SK-N-SH (cell line): ENCODE data around the gene PTTG1IP. TPM values are rescaled to one million over a fixed set of nuclear protein-coding genes. Genes with fewer than 3 reads are reported as not detected.

Experiments
- CTCF ChIA-PET: fragments of 300-600, 350-600 bp; formaldehyde crosslinking; extraction: SDS; loops from one replicate; lab custom pipeline; 2021; lab: Yijun Ruan, JAX
- POLR2A ChIA-PET: fragments of 350-600 bp; sonication (Branson Sonifier 250); formaldehyde crosslinking; extraction: SDS; loops from one replicate; lab custom pipeline; 2020; ENCODE audit warnings: antibody characterized with exemption, inconsistent platforms; lab: Yijun Ruan, JAX
- DNase-seq: peaks from one replicate; pipeline ENCODE4 v3.0.0; 2012
- H2AFZ ChIP-seq: fragments of 200-600 bp; sonication (generic); 2 replicates; pipeline ENCODE4 v1.8.1; 2016; ENCODE audit warnings: antibody characterized with exemption, mild to moderate bottlenecking, low read depth
- H3F3A ChIP-seq: fragments of 200-600 bp; sonication (generic); replicated peaks from 2 replicates; pipeline ENCODE3; 2016; ENCODE audit warnings: antibody characterized with exemption, mild to moderate bottlenecking; ENCODE audit not compliant: insufficient read depth
- H3K27ac ChIP-seq, 2 experiments: fragments of 200-500 bp in 1 of 2; fragments of 200-600 bp in 1 of 2; sonication (Bioruptor generic) in 1 of 2; sonication (generic), shearing (Covaris generic) in 1 of 2; 2 replicates each; pipeline versions ENCODE4 v1.5.1 to v1.6.1; 2014 to 2016; ENCODE audit warnings: low read depth in 2 of 2, inconsistent platforms in 1 of 2, low read length in 1 of 2, mild to moderate bottlenecking in 1 of 2, mixed read lengths in 1 of 2
- H3K27me3 ChIP-seq: fragments of 200-600 bp; sonication (generic), shearing (Covaris generic); 2 replicates; pipeline ENCODE4 v1.6.1; 2016; ENCODE audit warnings: mixed run types; ENCODE audit not compliant: insufficient read depth
- H3K36me3 ChIP-seq, 2 experiments: fragments of 200-500 bp in 1 of 2; fragments of 200-600 bp in 1 of 2; sonication (Bioruptor generic) in 1 of 2; sonication (generic) in 1 of 2; replicated peaks in 1 of 2; 2 replicates each; pipeline versions ENCODE3 to v1.5.1; 2014 to 2016; ENCODE audit warnings: low read length in 1 of 2, mild to moderate bottlenecking in 1 of 2; ENCODE audit not compliant: insufficient read depth in 2 of 2, control insufficient read depth in 1 of 2
- H3K4me1 ChIP-seq, 2 experiments: fragments of 200-500 bp in 1 of 2; fragments of 200-600 bp in 1 of 2; sonication (Bioruptor generic) in 1 of 2; sonication (generic), shearing (Covaris generic) in 1 of 2; 2 replicates each; pipeline versions ENCODE4 v1.5.1 to v1.6.1; 2014 to 2016; ENCODE audit warnings: low read depth in 1 of 2, low read length in 1 of 2, mixed run types in 1 of 2; ENCODE audit not compliant: insufficient read depth in 2 of 2, control insufficient read depth in 1 of 2
- H3K4me2 ChIP-seq: fragments of 200-600 bp; sonication (generic), shearing (Covaris generic); 2 replicates; pipeline ENCODE4 v1.6.1; 2017; ENCODE audit warnings: mixed run types
- H3K4me3 ChIP-seq, 2 experiments: fragments of 200-500 bp in 1 of 2; fragments of 200-600 bp in 1 of 2; sonication (Bioruptor generic) in 1 of 2; sonication (generic), shearing (Covaris generic) in 1 of 2; 2 replicates each; pipeline versions ENCODE4 v1.5.1 to v1.8.1; 2014 to 2016; ENCODE audit warnings: low read depth in 2 of 2, inconsistent platforms in 1 of 2, low read length in 1 of 2, mild to moderate bottlenecking in 1 of 2, mixed read lengths in 1 of 2, moderate library complexity in 1 of 2
- H3K79me2 ChIP-seq: fragments of 200-600 bp; sonication (generic); 2 replicates; pipeline ENCODE4 v1.8.1; 2017; ENCODE audit warnings: mild to moderate bottlenecking; ENCODE audit not compliant: insufficient read depth
- H3K9ac ChIP-seq: fragments of 200-600 bp; sonication (generic); 2 replicates; pipeline ENCODE4 v1.6.1; 2017; ENCODE audit warnings: mixed run types
- H3K9me2 ChIP-seq: fragments of 200-600 bp; sonication (generic); 2 replicates; pipeline ENCODE4 v1.6.1; 2017; ENCODE audit warnings: mixed run types
- H3K9me3 ChIP-seq: fragments of 200-600 bp; sonication (generic); 2 replicates; pipeline ENCODE4 v1.6.1; 2017; ENCODE audit warnings: mixed run types, mild to moderate bottlenecking, moderate library complexity
- H4K20me1 ChIP-seq: fragments of 200-600 bp; sonication (generic); 2 replicates; pipeline ENCODE4 v1.6.1; 2017; ENCODE audit warnings: mild to moderate bottlenecking, mixed run types; ENCODE audit not compliant: insufficient read depth
- ELF1 ChIP-seq: IDR thresholded peaks from 2 replicates; pipeline ENCODE4 v1.4.0; 2012
- EZH2phosphoT487 ChIP-seq: fragments of 200-600 bp; sonication (generic); IDR thresholded peaks from 2 replicates; pipeline ENCODE4 v1.6.1; 2017; ENCODE audit warnings: low read depth, mixed run types, mild to moderate bottlenecking, antibody characterized with exemption, moderate library complexity, borderline replicate concordance
- FOXM1 ChIP-seq: IDR thresholded peaks from 2 replicates; pipeline ENCODE4 v1.4.0; 2012; ENCODE audit warnings: low read depth, mild to moderate bottlenecking
- GATA2 ChIP-seq: sonication (generic); formaldehyde crosslinking; IDR thresholded peaks from 2 replicates; pipeline ENCODE4 v1.5.0; 2020; ENCODE audit warnings: mild to moderate bottlenecking, missing genetic modification reagents
- JUND ChIP-seq: IDR thresholded peaks from 2 replicates; pipeline ENCODE4 v1.4.0; 2012
- MAX ChIP-seq: IDR thresholded peaks from 2 replicates; pipeline ENCODE4 v1.4.0; 2012; ENCODE audit warnings: low read depth
- MXI1 ChIP-seq: IDR thresholded peaks from 2 replicates; pipeline ENCODE4 v1.6.1; 2012; ENCODE audit warnings: mild to moderate bottlenecking, low read depth, low read length, improper control_type of control experiment
- POLR2AphosphoS5 ChIP-seq: IDR thresholded peaks from 2 replicates; pipeline ENCODE4 v1.6.1; 2012; ENCODE audit warnings: low read depth, low read length
- TEAD4 ChIP-seq: IDR thresholded peaks from 2 replicates; pipeline ENCODE4 v1.4.0; 2012; ENCODE audit warnings: mild to moderate bottlenecking, borderline replicate concordance; ENCODE audit not compliant: insufficient read depth
- YY1 ChIP-seq: IDR thresholded peaks from 2 replicates; pipeline ENCODE4 v1.4.0; 2012; ENCODE audit warnings: low read depth, mild to moderate bottlenecking
- WGBS: methylation state at CpG from one replicate; pipeline ENCODE4 v1.1.6; 2017; ENCODE audit warnings: low lambda C conversion rate; 5-methylcytosine and 5-hydroxymethylcytosine counted together
- polyA plus RNA-seq, 3 experiments: library from polyadenylated mRNA; depleted of rRNA; stranded (reverse); fragments of >200 nt; gene quantifications; 2 replicates each; pipeline ENCODE4 v1.2.3, GENCODE V29; 2012
- TF ChIP-seq, protein P1 (sequence below): fragments of 150-350 bp; IDR thresholded peaks from 2 replicates; pipeline ENCODE4 v1.6.1; 2016; ENCODE audit warnings: mild to moderate bottlenecking, low read depth, low read length
- TF ChIP-seq, protein P2 (sequence below): IDR thresholded peaks from 2 replicates; pipeline ENCODE4; 2012
- TF ChIP-seq, protein P3 (sequence below): fragments of 150-350 bp; IDR thresholded peaks from 2 replicates; pipeline ENCODE4 v1.6.1; 2017; ENCODE audit warnings: antibody characterized with exemption, low read length, low read depth, borderline replicate concordance

PTTG1IP gene
- polyA plus RNA-seq, 1 of the 3 experiments (the other 2 are of a cell fraction) = 171 TPM

GRCh38 chr21:44902268-44903049 lies 29.0 kb upstream of the PTTG1IP start:
- no peak for DNase-seq
- Histone ChIP-seq H4K20me1 (no peaks in the 10 kb centered on the region), H3K4me2 (no peak overlapping the region), H3K79me2 (no peaks in the 10 kb centered on the region), H3K4me1 (no peaks in the 10 kb centered on the region), H3K36me3 (no peaks in the 10 kb centered on the region), H3K27ac (no peak overlapping the region), H3K9ac (no peak overlapping the region), H3K27me3 (peaks cover 8% of the 10 kb centered on the region; the same call in 1 of the 2 replicates), H3K9me2 (no peaks in the 10 kb centered on the region), H3F3A (peaks cover 7% of the 10 kb centered on the region), H2AFZ (no peak overlapping the region), H3K9me3 (no peaks in the 10 kb centered on the region), H3K4me3 (no peak overlapping the region)
- no peak for TF ChIP-seq FOXM1
- TF ChIP-seq JUND = no peak
- TF ChIP-seq MAX = no peak
- no peak for TF ChIP-seq EZH2phosphoT487
- TF ChIP-seq, protein P1, sequence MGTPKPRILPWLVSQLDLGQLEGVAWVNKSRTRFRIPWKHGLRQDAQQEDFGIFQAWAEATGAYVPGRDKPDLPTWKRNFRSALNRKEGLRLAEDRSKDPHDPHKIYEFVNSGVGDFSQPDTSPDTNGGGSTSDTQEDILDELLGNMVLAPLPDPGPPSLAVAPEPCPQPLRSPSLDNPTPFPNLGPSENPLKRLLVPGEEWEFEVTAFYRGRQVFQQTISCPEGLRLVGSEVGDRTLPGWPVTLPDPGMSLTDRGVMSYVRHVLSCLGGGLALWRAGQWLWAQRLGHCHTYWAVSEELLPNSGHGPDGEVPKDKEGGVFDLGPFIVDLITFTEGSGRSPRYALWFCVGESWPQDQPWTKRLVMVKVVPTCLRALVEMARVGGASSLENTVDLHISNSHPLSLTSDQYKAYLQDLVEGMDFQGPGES = no peak
- no peak for TF ChIP-seq TEAD4
- no peak for TF ChIP-seq ELF1
- no peak for TF ChIP-seq GATA2 (CRISPR knock-in tag)
- 83% methylated on average over 30 of the region's 30 CpGs for WGBS
- POLR2A ChIA-PET = no interaction called here
- CTCF ChIA-PET = interaction anchor here (1.2 kb wide), 1 partner anchor 7 kb away, joined by 4 read pairs; no protein-coding TSS in a partner anchor

DNA sequence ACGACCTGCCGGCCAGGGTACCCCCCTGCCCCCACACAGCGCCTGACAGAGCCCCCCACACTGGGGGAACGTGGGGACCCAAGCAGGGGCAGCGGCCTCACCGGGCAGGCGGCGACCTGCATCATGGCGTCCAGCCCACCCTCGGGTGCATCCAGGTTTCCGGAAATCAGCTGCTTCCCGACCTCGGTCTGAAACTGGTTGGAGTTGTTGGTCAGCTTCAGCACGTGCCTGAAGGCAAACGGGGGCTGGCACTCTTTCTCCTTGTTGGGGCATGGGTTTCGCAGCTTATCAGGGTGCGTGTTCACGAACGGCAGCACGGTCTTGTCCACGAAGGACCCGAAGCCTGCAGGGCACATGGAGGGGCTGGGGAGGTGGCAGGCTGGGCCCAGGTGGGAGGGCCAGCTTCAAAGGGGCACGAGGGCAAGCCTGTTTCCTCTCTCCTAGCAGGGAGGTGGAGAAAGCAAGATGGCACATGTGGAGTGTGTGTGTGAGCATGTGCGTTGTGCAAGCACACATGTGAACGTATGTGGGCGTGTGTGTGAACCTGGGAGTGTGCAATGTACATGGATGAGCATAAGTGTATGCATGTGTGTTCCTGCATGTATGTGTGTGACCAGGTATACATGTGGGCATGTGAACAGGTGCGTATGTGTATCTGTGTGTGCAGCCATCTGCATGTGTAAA lies 28.0 kb upstream of the PTTG1IP start:
- no peak for DNase-seq
- H3K36me3 ChIP-seq = no peaks in the 10 kb centered on the region
- H4K20me1 ChIP-seq = no peaks in the 10 kb centered on the region
- no peaks in the 10 kb centered on the region for H3K9me3 ChIP-seq
- H2AFZ ChIP-seq = no peak overlapping the region
- no peaks in the 10 kb centered on the region for H3K9me2 ChIP-seq
- H3K4me3 ChIP-seq = no peak overlapping the region
- no peaks in the 10 kb centered on the region for H3K4me1 ChIP-seq
- WGBS = 80% methylated on average over 26 of the region's 27 CpGs
- peaks cover 7% of the 10 kb centered on the region for H3F3A ChIP-seq
- H3K27ac ChIP-seq = no peak overlapping the region
- no peak overlapping the region for H3K4me2 ChIP-seq
- POLR2A ChIA-PET = no interaction called here
- CTCF ChIA-PET = interaction anchor here (1.2 kb wide), 1 partner anchor 8 kb away, joined by 4 read pairs; no protein-coding TSS in a partner anchor
- H3K27me3 ChIP-seq = peaks cover 8% of the 10 kb centered on the region; the same call in 1 of the 2 replicates
- H3K79me2 ChIP-seq = no peaks in the 10 kb centered on the region
- no peak overlapping the region for H3K9ac ChIP-seq
- TF ChIP-seq MXI1 (no peak), FOXM1 (no peak), POLR2AphosphoS5 (no peak), YY1 (no peak), ELF1 (no peak), TEAD4 (no peak), JUND (no peak)
- TF ChIP-seq, protein P2, sequence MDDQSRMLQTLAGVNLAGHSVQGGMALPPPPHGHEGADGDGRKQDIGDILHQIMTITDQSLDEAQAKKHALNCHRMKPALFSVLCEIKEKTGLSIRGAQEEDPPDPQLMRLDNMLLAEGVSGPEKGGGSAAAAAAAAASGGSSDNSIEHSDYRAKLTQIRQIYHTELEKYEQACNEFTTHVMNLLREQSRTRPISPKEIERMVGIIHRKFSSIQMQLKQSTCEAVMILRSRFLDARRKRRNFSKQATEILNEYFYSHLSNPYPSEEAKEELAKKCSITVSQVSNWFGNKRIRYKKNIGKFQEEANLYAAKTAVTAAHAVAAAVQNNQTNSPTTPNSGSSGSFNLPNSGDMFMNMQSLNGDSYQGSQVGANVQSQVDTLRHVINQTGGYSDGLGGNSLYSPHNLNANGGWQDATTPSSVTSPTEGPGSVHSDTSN = no peak
- TF ChIP-seq, protein P3, sequence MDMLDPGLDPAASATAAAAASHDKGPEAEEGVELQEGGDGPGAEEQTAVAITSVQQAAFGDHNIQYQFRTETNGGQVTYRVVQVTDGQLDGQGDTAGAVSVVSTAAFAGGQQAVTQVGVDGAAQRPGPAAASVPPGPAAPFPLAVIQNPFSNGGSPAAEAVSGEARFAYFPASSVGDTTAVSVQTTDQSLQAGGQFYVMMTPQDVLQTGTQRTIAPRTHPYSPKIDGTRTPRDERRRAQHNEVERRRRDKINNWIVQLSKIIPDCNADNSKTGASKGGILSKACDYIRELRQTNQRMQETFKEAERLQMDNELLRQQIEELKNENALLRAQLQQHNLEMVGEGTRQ = no peak
